Measurements from ENCODE around the gene TTLL11.

GRCh38 chr9:121915304-121915625 lies 177.8 kb downstream of the TTLL11 start:
- no peak for TF ChIP-seq POLR2A (IDR thresholded peaks at IDR 0.05; ENCODE audit: control extremely low read depth in 1 of 2, low read depth in 2 of 2, low read length in 2 of 2)
- no peak for TF ChIP-seq CTCF (IDR thresholded peaks at IDR 0.05; ENCODE audit: control extremely low read depth in 1 of 3, insufficient read depth in 1 of 3, low read depth in 1 of 3, low read length in 3 of 3)
- TF ChIP-seq PHF8 (conservative IDR thresholded peaks at IDR 0.05; ENCODE audit: low read depth, low read length): no peak
- TF ChIP-seq ZNF274 (IDR thresholded peaks at IDR 0.05; ENCODE audit: borderline replicate concordance, extremely low read depth, low read length): no peak

All from H1 (cell line).